H9 (cell line): Measurements from ENCODE around the gene TOMM5. TPM values are rescaled to one million over a fixed set of nuclear protein-coding genes. Genes with fewer than 3 reads are reported as not detected.

Experiments
- DNase-seq: peaks from one replicate; pipeline ENCODE4 v3.0.0-alpha.2; 2017
- H2AFZ ChIP-seq: one replicate; pipeline ENCODE4 v1.6.1; 2013; ENCODE audit warnings: mild to moderate bottlenecking, low read length, control low read depth, moderate library complexity
- H2AK5ac ChIP-seq: 2 replicates; pipeline ENCODE4 v1.6.1; 2013; ENCODE audit warnings: low read length, control low read depth, mixed read lengths; ENCODE audit not compliant: insufficient read length
- H2BK120ac ChIP-seq: one replicate; pipeline ENCODE4 v1.6.1; 2013; ENCODE audit warnings: low read depth, mild to moderate bottlenecking, low read length, control low read depth, inconsistent platforms; ENCODE audit not compliant: poor library complexity, severe bottlenecking
- H2BK12ac ChIP-seq: 2 replicates; pipeline ENCODE4 v1.6.1; 2013; ENCODE audit warnings: low read length, control low read depth, mixed read lengths, low read depth; ENCODE audit not compliant: insufficient read length
- H2BK15ac ChIP-seq: 2 replicates; pipeline ENCODE4 v1.6.1; 2013; ENCODE audit warnings: low read depth, low read length, control low read depth
- H2BK20ac ChIP-seq: one replicate; pipeline ENCODE4 v1.6.1; 2013; ENCODE audit warnings: low read depth, mild to moderate bottlenecking, low read length, control low read depth, inconsistent platforms; ENCODE audit not compliant: poor library complexity, severe bottlenecking
- H2BK5ac ChIP-seq: 2 replicates; pipeline ENCODE4 v1.6.1; 2013; ENCODE audit warnings: low read length, control low read depth, mixed read lengths; ENCODE audit not compliant: insufficient read length
- H3K14ac ChIP-seq: 2 replicates; pipeline ENCODE4 v1.6.1; 2013; ENCODE audit warnings: low read length, control low read depth; ENCODE audit not compliant: insufficient read depth
- H3K18ac ChIP-seq: 2 replicates; pipeline ENCODE4 v1.6.1; 2013; ENCODE audit warnings: low read depth, mild to moderate bottlenecking, mixed read lengths, low read length, control low read depth; ENCODE audit not compliant: insufficient read length
- H3K23ac ChIP-seq: 2 replicates; pipeline ENCODE4 v1.6.1; 2013; ENCODE audit warnings: low read length, control low read depth, mixed read lengths, low read depth; ENCODE audit not compliant: insufficient read length
- H3K23me2 ChIP-seq: 2 replicates; pipeline ENCODE4 v1.6.1; 2013; ENCODE audit warnings: low read depth, mild to moderate bottlenecking, mixed read lengths, low read length, control low read depth; ENCODE audit not compliant: insufficient read length, poor library complexity, severe bottlenecking
- H3K27ac ChIP-seq: 2 replicates; pipeline ENCODE4 v1.5.1; 2013; ENCODE audit warnings: low read length, control low read depth, mixed read lengths, low read depth; ENCODE audit not compliant: insufficient read length
- H3K27me3 ChIP-seq: 2 replicates; pipeline ENCODE4 v1.6.1; 2013; ENCODE audit warnings: low read length, control low read depth, inconsistent platforms; ENCODE audit not compliant: insufficient read depth
- H3K4ac ChIP-seq: 2 replicates; pipeline ENCODE4 v1.6.1; 2013; ENCODE audit warnings: low read depth, mild to moderate bottlenecking, control low read depth, inconsistent platforms, low read length, moderate library complexity
- H3K4me1 ChIP-seq: 2 replicates; pipeline ENCODE4 v1.6.1; 2013; ENCODE audit warnings: low read length, control low read depth, inconsistent platforms; ENCODE audit not compliant: insufficient read depth
- H3K4me2 ChIP-seq: 2 replicates; pipeline ENCODE4 v1.6.1; 2013; ENCODE audit warnings: low read length, control low read depth, mixed read lengths; ENCODE audit not compliant: insufficient read length, insufficient read depth
- H3K56ac ChIP-seq: 2 replicates; pipeline ENCODE4 v1.6.1; 2013; ENCODE audit warnings: low read depth, mild to moderate bottlenecking, mixed read lengths, low read length, control low read depth; ENCODE audit not compliant: insufficient read length
- H3K79me1 ChIP-seq: 2 replicates; pipeline ENCODE4 v1.6.1; 2013; ENCODE audit warnings: low read depth, mild to moderate bottlenecking, moderate library complexity, low read length, control low read depth, inconsistent platforms; ENCODE audit not compliant: insufficient read depth, poor library complexity, severe bottlenecking
- H3K79me2 ChIP-seq: 2 replicates; pipeline ENCODE4 v1.6.1; 2013; ENCODE audit warnings: low read length, control low read depth, inconsistent platforms; ENCODE audit not compliant: insufficient read depth
- H3K9ac ChIP-seq: 2 replicates; pipeline ENCODE4 v1.6.1; 2013; ENCODE audit warnings: low read length, control low read depth, mixed read lengths; ENCODE audit not compliant: insufficient read length; ENCODE audit errors: extremely low read depth
- H3K9me3 ChIP-seq: one replicate; pipeline ENCODE4 v1.6.1; 2013; ENCODE audit warnings: low read depth, low read length, inconsistent platforms; ENCODE audit not compliant: control insufficient read depth
- H3T11ph ChIP-seq: one replicate; pipeline ENCODE4 v1.6.1; 2013; ENCODE audit warnings: mild to moderate bottlenecking, low read length, control low read depth, inconsistent platforms
- H4K20me1 ChIP-seq: one replicate; pipeline ENCODE4 v1.6.1; 2013; ENCODE audit not compliant: control insufficient read depth, insufficient read length, insufficient read depth
- H4K5ac ChIP-seq: 2 replicates; pipeline ENCODE4 v1.6.1; 2013; ENCODE audit warnings: low read depth, mild to moderate bottlenecking, mixed read lengths, low read length, control low read depth; ENCODE audit not compliant: insufficient read length
- H4K8ac ChIP-seq: replicated peaks from 2 replicates; pipeline ENCODE4 v1.6.1; 2013; ENCODE audit warnings: low read length, control low read depth, mixed read lengths, low read depth; ENCODE audit not compliant: insufficient read length
- H4K91ac ChIP-seq: 2 replicates; pipeline ENCODE4 v1.6.1; 2013; ENCODE audit warnings: low read depth, mild to moderate bottlenecking, moderate library complexity, mixed read lengths, low read length, control low read depth; ENCODE audit not compliant: insufficient read length
- H3K27ac Mint-ChIP-seq, 3 experiments: 2 replicates in 2 of 3; 3 replicates in 1 of 3; pipeline ENCODE4 v1.8.0; 2020 to 2021; ENCODE audit warnings: mixed read lengths in 3 of 3, mild to moderate bottlenecking in 1 of 3, moderate library complexity in 1 of 3
- H3K27me3 Mint-ChIP-seq: 2 replicates; pipeline ENCODE4 v1.8.0; 2021; ENCODE audit warnings: low read depth, mild to moderate bottlenecking, moderate library complexity, mixed read lengths
- H3K36me3 Mint-ChIP-seq, 3 experiments: 2 replicates in 2 of 3; 3 replicates in 1 of 3; pipeline ENCODE4 v1.8.0; 2020 to 2021; ENCODE audit warnings: low read depth in 3 of 3, mixed read lengths in 3 of 3; ENCODE audit not compliant: insufficient read depth in 1 of 3
- H3K4me1 Mint-ChIP-seq, 2 experiments: 2 replicates each; pipeline ENCODE4 v1.8.0; 2020; ENCODE audit warnings: mixed read lengths in 2 of 2
- H3K4me3 Mint-ChIP-seq, 2 experiments: 2 replicates in 1 of 2; 3 replicates in 1 of 2; pipeline ENCODE4 v1.8.0; 2020 to 2021; ENCODE audit warnings: mild to moderate bottlenecking in 2 of 2, mixed read lengths in 2 of 2, moderate library complexity in 1 of 2
- H3K9me3 Mint-ChIP-seq, 2 experiments: 2 replicates in 1 of 2; 3 replicates in 1 of 2; pipeline ENCODE4 v1.8.0; 2020; ENCODE audit warnings: mild to moderate bottlenecking in 2 of 2, mixed read lengths in 2 of 2, moderate library complexity in 1 of 2
- whole genome bisulfite sequencing: extraction: QIAGEN DNeasy Blood & Tissue Kit; methylation state at CpG from one replicate; pipeline ENCODE4 v1.1.7; 2013; ENCODE audit warnings: missing lambda C conversion rate, low lambda C conversion rate, mixed read lengths; ENCODE audit not compliant: insufficient read length; ENCODE audit errors: extremely low coverage; 5-methylcytosine and 5-hydroxymethylcytosine counted together
- total RNA-seq: library from RNA; stranded (reverse); gene quantifications from 2 replicates; pipeline ENCODE4 v1.2.1, GENCODE V29; 2021
- TF ChIP-seq, protein P1 (sequence below): fragments of 200-600 bp; sonication (generic); conservative IDR thresholded peaks from 3 replicates; pipeline ENCODE4 v1.8.0; 2021; ENCODE audit warnings: antibody characterized with exemption, mild to moderate bottlenecking

Gene TOMM5
- total RNA-seq, 1 experiment from 2014 or later, result 124 TPM

- Histone ChIP-seq H3K79me2 (peaks cover 3% of the 10 kb centered on the region; the same call in 1 of the 2 replicates), H4K5ac (no peak overlapping the region), H3K18ac (no peak overlapping the region), H3K4me1 (no peaks in the 10 kb centered on the region), H2BK12ac (no peak overlapping the region), H3K4ac (no peak overlapping the region), H2AFZ (no peak overlapping the region), H3K56ac (no peak overlapping the region), H2BK120ac (no peak overlapping the region), H3K23me2 (no peaks in the 10 kb centered on the region), H3K79me1 (peaks cover 7% of the 10 kb centered on the region), H3T11ph (no peak overlapping the region), H3K9me3 (no peaks in the 10 kb centered on the region), H2BK20ac (no peak overlapping the region), H3K27ac (no peak overlapping the region), H2BK15ac (no peak overlapping the region), H3K14ac (no peak overlapping the region), H2BK5ac (no peak overlapping the region), H3K27me3 (no peaks in the 10 kb centered on the region), H2AK5ac (no peak overlapping the region), H4K20me1 (no peaks in the 10 kb centered on the region), H4K91ac (no peak overlapping the region), H4K8ac (no peak overlapping the region), H3K9ac (no peak overlapping the region), H3K23ac (no peak overlapping the region), H3K4me2 (no peak overlapping the region)
- no peaks in the 10 kb centered on the region for H3K9me3 Mint-ChIP-seq
- no peaks in the 10 kb centered on the region for H3K27me3 Mint-ChIP-seq
- no CpG with 5 or more reads among the region's 3 CpGs for WGBS
- no peak for DNase-seq
- no peak overlapping the region for H3K4me3 Mint-ChIP-seq
- H3K27ac Mint-ChIP-seq, result no peak overlapping the region; a peak in 1 of 7 replicates
- no peaks in the 10 kb centered on the region for H3K4me1 Mint-ChIP-seq
- H3K36me3 Mint-ChIP-seq, result peaks cover 31 to 64% (median 55%) of the 10 kb centered on the region in 3 experiments; a peak in 6 of 7 replicates
- TF ChIP-seq, protein P1, sequence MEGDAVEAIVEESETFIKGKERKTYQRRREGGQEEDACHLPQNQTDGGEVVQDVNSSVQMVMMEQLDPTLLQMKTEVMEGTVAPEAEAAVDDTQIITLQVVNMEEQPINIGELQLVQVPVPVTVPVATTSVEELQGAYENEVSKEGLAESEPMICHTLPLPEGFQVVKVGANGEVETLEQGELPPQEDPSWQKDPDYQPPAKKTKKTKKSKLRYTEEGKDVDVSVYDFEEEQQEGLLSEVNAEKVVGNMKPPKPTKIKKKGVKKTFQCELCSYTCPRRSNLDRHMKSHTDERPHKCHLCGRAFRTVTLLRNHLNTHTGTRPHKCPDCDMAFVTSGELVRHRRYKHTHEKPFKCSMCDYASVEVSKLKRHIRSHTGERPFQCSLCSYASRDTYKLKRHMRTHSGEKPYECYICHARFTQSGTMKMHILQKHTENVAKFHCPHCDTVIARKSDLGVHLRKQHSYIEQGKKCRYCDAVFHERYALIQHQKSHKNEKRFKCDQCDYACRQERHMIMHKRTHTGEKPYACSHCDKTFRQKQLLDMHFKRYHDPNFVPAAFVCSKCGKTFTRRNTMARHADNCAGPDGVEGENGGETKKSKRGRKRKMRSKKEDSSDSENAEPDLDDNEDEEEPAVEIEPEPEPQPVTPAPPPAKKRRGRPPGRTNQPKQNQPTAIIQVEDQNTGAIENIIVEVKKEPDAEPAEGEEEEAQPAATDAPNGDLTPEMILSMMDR, result no peak
Measured at GRCh38 chr9:37583522-37584121, 8.8 kb downstream of the TOMM5 start.
